Endothelial cell of umbilical vein (primary cell): ENCODE data around the gene RABGGTA. TPM values are rescaled to one million over a fixed set of nuclear protein-coding genes. Genes with fewer than 3 reads are reported as not detected.

Experiments
- BruUV-seq: library from RNA; stranded (reverse); fragments of 400-500 nt; replicated peaks from 2 replicates; lab custom pipeline; 2021; lab: Mats Ljungman, UMichigan
- CTCF ChIA-PET: fragments of 300-600, 350-600 bp; sonication (Branson Sonifier 250); formaldehyde crosslinking; loops from one replicate; lab custom pipeline; 2021; ENCODE audit warnings: antibody characterized with exemption, inconsistent platforms; lab: Charles Lee
- POLR2A ChIA-PET: fragments of 300-600, 350-600 bp; sonication (Branson Sonifier 250); formaldehyde crosslinking; loops from one replicate; lab custom pipeline; 2021; ENCODE audit warnings: antibody characterized with exemption, inconsistent platforms; lab: Charles Lee
- DNase-seq: peaks from one replicate; pipeline ENCODE4 v3.0.0-alpha.2; 2011; ENCODE audit warnings: low read depth, low spot score
- FAIRE-seq: peaks from 2 replicates; lab custom pipeline; 2011; peaks lifted over from hg19 to GRCh38; lab: Jason Lieb, UNC
- H2AFZ ChIP-seq: 2 replicates; pipeline ENCODE4 v1.6.0; 2012; ENCODE audit warnings: low read depth, low read length, control low read depth, inconsistent platforms
- H3K27ac ChIP-seq: 2 replicates; pipeline ENCODE4 v1.5.1; 2011; ENCODE audit warnings: low read depth, mild to moderate bottlenecking, control low read depth, low read length, moderate library complexity; ENCODE audit not compliant: insufficient read depth
- H3K27me3 ChIP-seq, 2 experiments: 2 replicates each; pipeline versions ENCODE4 v1.6.0 to v1.6.1; 2011; ENCODE audit warnings: low read length in 2 of 2, mixed read lengths in 1 of 2; ENCODE audit not compliant: control insufficient read depth in 2 of 2, insufficient read depth in 2 of 2
- H3K36me3 ChIP-seq, 2 experiments: 2 replicates in 1 of 2; 3 replicates in 1 of 2; pipeline ENCODE4 v1.5.1; 2011; ENCODE audit warnings: low read length in 2 of 2, mild to moderate bottlenecking in 1 of 2, moderate library complexity in 1 of 2; ENCODE audit not compliant: control insufficient read depth in 2 of 2, insufficient read depth in 2 of 2; ENCODE audit errors: extremely low read depth in 1 of 2
- H3K4me1 ChIP-seq: 3 replicates; pipeline ENCODE4 v1.5.1; 2011; ENCODE audit warnings: mild to moderate bottlenecking, low read length; ENCODE audit not compliant: control insufficient read depth, insufficient read depth; ENCODE audit errors: extremely low read depth
- H3K4me2 ChIP-seq: 2 replicates; pipeline ENCODE4 v1.6.1; 2011; ENCODE audit warnings: low read length, control low read depth, mixed read lengths; ENCODE audit not compliant: insufficient read depth
- H3K4me3 ChIP-seq, 3 experiments: fragments of 200-600 bp in 1 of 3; sonication (generic), shearing (Covaris generic) in 1 of 3; replicated peaks in 1 of 3; 2 replicates each; pipeline ENCODE4 v1.5.1; 2011 to 2016; ENCODE audit warnings: control low read depth in 3 of 3, low read length in 3 of 3, mild to moderate bottlenecking in 2 of 3, inconsistent platforms in 1 of 3, low read depth in 1 of 3, moderate library complexity in 1 of 3; ENCODE audit not compliant: insufficient read depth in 1 of 3
- H3K79me2 ChIP-seq: 2 replicates; pipeline ENCODE4 v1.6.0; 2012; ENCODE audit warnings: low read length, inconsistent platforms; ENCODE audit not compliant: control insufficient read depth, insufficient read depth
- H3K9ac ChIP-seq: replicated peaks from 2 replicates; pipeline ENCODE3; 2011; ENCODE audit warnings: low read length, control low read depth; ENCODE audit not compliant: insufficient read depth; ENCODE audit errors: extremely low read depth
- H3K9me1 ChIP-seq: replicated peaks from 3 replicates; pipeline ENCODE4 v1.6.0; 2011; ENCODE audit warnings: mild to moderate bottlenecking, low read length; ENCODE audit not compliant: control insufficient read depth, insufficient read depth; ENCODE audit errors: extremely low read depth
- H3K9me3 ChIP-seq: replicated peaks from 2 replicates; pipeline ENCODE4 v1.5.1; 2012; ENCODE audit warnings: low read length, inconsistent platforms; ENCODE audit not compliant: control insufficient read depth, insufficient read depth
- H4K20me1 ChIP-seq: replicated peaks from 2 replicates; pipeline ENCODE3; 2011; ENCODE audit warnings: mild to moderate bottlenecking, low read length; ENCODE audit not compliant: control insufficient read depth, insufficient read depth; ENCODE audit errors: extremely low read depth
- CTCF ChIP-seq, 2 donors: IDR thresholded peaks; 1 replicate in 1 of 2; 2 replicates in 1 of 2; pipeline ENCODE4 v1.5.1; 2011; ENCODE audit warnings: low read length in 2 of 2, mild to moderate bottlenecking in 2 of 2, moderate library complexity in 2 of 2, control low read depth in 1 of 2, inconsistent platforms in 1 of 2, low read depth in 1 of 2; ENCODE audit not compliant: insufficient read depth in 1 of 2; ENCODE audit errors: extremely low read depth in 1 of 2
- EZH2 ChIP-seq: IDR thresholded peaks from 2 replicates; pipeline ENCODE4 v1.6.1; 2012; ENCODE audit warnings: borderline replicate concordance, low read depth, mild to moderate bottlenecking, moderate library complexity, low read length, inconsistent platforms; ENCODE audit not compliant: severe bottlenecking
- FOS ChIP-seq: IDR thresholded peaks from 2 replicates; pipeline ENCODE4 v1.6.1; 2011; ENCODE audit warnings: mild to moderate bottlenecking, low read length, moderate library complexity, borderline replicate concordance; ENCODE audit not compliant: insufficient read depth
- GATA2 ChIP-seq: IDR thresholded peaks from 2 replicates; pipeline ENCODE4 v1.7.0; 2011; ENCODE audit warnings: low read depth, mild to moderate bottlenecking, moderate library complexity, mixed read lengths, low read length; ENCODE audit not compliant: insufficient read length, insufficient read depth
- JUN ChIP-seq: IDR thresholded peaks from 2 replicates; pipeline ENCODE4 v1.6.1; 2011; ENCODE audit warnings: borderline replicate concordance, low read depth; ENCODE audit not compliant: insufficient read length, insufficient read depth
- MAX ChIP-seq: IDR thresholded peaks from 2 replicates; pipeline ENCODE4 v1.6.1; 2011; ENCODE audit not compliant: insufficient read depth, insufficient read length
- MYC ChIP-seq: IDR thresholded peaks from one replicate; pipeline ENCODE4 v1.6.1; 2011; ENCODE audit warnings: mild to moderate bottlenecking, low read depth, low read length
- POLR2A ChIP-seq: IDR thresholded peaks from 2 replicates; pipeline ENCODE4 v1.6.1; 2012; ENCODE audit warnings: low read depth, mild to moderate bottlenecking, control low read depth, low read length
- POLR2AphosphoS5 ChIP-seq: IDR thresholded peaks from 2 replicates; pipeline ENCODE4 v1.6.1; 2012; ENCODE audit warnings: low read depth, mild to moderate bottlenecking, control low read depth, low read length, moderate library complexity; ENCODE audit not compliant: insufficient read depth
- dilution Hi-C: fragments of 300-500 bp; cut with MboI; formaldehyde crosslinking; loops from one replicate; pipeline ENCODE4 v1.15.0; 2019; ENCODE audit warnings: low sequenced_read_pairs; ENCODE audit not compliant: extremely low pct_ligation_motif_present
- intact Hi-C: fragments of 100-400 bp; cut with micrococcal nuclease; formaldehyde crosslinking; loops from one replicate; pipeline ENCODE4 v1.10.0; 2022
- polyA plus RNA-seq, 4 experiments: library from polyadenylated mRNA; depleted of rRNA in 3 of 4; stranded (reverse) in 3 of 4; unstranded in 1 of 4; fragments of >200 nt; gene quantifications; 2 replicates each; pipeline versions ENCODE4 v1.2.1 to v1.2.3, GENCODE V29; 2011 to 2012; ENCODE audit warnings: missing spikeins in 1 of 4
- total RNA-seq: library from RNA; stranded (reverse); gene quantifications from 2 replicates; pipeline ENCODE4 v1.2.3, GENCODE V29; 2021

RABGGTA gene
- total and polyA plus RNA-seq, 2 donors (not counting 3 experiments of a cell fraction or from before 2014, with no cell fraction given), result 29.3 to 80.1 TPM

- Histone ChIP-seq H4K20me1 (no peaks in the 10 kb centered on the region), H3K27me3 (no peaks in the 10 kb centered on the region), H3K4me3 (no peak overlapping the region), H3K27ac (no peak overlapping the region), H3K9ac (no peak overlapping the region), H2AFZ (no peak overlapping the region), H3K4me2 (no peak overlapping the region), H3K9me1 (no peaks in the 10 kb centered on the region), H3K36me3 (peaks cover 2 to 21% of the 10 kb centered on the region in 2 experiments), H3K4me1 (peaks cover 9% of the 10 kb centered on the region), H3K9me3 (no peaks in the 10 kb centered on the region), H3K79me2 (no peaks in the 10 kb centered on the region)
- ChIA-PET CTCF (interaction anchor here (1.2 to 2.9 kb wide), 8 partner anchors 23 to 54 kb away, joined by 3 to 28 read pairs (median 7); partner anchors contain the start of genes CIDEB, MDP1 and TINF2), POLR2A (no interaction called here)
- TF ChIP-seq GATA2, result no peak
- no peak for TF ChIP-seq MAX
- no peak for TF ChIP-seq FOS
- no peak for TF ChIP-seq CTCF (IDR thresholded peaks at IDR 0.05; ENCODE audit: extremely low read depth in 1 of 2, insufficient read depth in 1 of 2, low read depth in 1 of 2, low read length in 2 of 2)
- no peak for TF ChIP-seq POLR2AphosphoS5
- TF ChIP-seq POLR2A, result no peak
- no peak for TF ChIP-seq JUN
- no peak for TF ChIP-seq EZH2
- no peak for TF ChIP-seq MYC
- dilution Hi-C loops, result no loop called here
- intact Hi-C loops, result no loop called here
- no peak for FAIRE-seq
- DNase-seq, result no peak
- BruUV-seq, result no TSS peak
Observed at GRCh38 chr14:24269910-24270536, 1.4 kb downstream of the RABGGTA start.
